SK-N-SH (cell line): ENCODE data around the gene OPCML. TPM values are rescaled to one million over a fixed set of nuclear protein-coding genes. Genes with fewer than 3 reads are reported as not detected.

Experiments
- CTCF ChIA-PET: fragments of 300-600, 350-600 bp; formaldehyde crosslinking; extraction: SDS; loops from one replicate; lab custom pipeline; 2021; lab: Yijun Ruan, JAX
- POLR2A ChIA-PET: fragments of 350-600 bp; sonication (Branson Sonifier 250); formaldehyde crosslinking; extraction: SDS; loops from one replicate; lab custom pipeline; 2020; ENCODE audit warnings: antibody characterized with exemption, inconsistent platforms; lab: Yijun Ruan, JAX
- DNase-seq: peaks from one replicate; pipeline ENCODE4 v3.0.0; 2012
- H2AFZ ChIP-seq: fragments of 200-600 bp; sonication (generic); 2 replicates; pipeline ENCODE4 v1.8.1; 2016; ENCODE audit warnings: antibody characterized with exemption, mild to moderate bottlenecking, low read depth
- H3F3A ChIP-seq: fragments of 200-600 bp; sonication (generic); replicated peaks from 2 replicates; pipeline ENCODE3; 2016; ENCODE audit warnings: antibody characterized with exemption, mild to moderate bottlenecking; ENCODE audit not compliant: insufficient read depth
- H3K27ac ChIP-seq, 2 experiments: fragments of 200-500 bp in 1 of 2; fragments of 200-600 bp in 1 of 2; sonication (Bioruptor generic) in 1 of 2; sonication (generic), shearing (Covaris generic) in 1 of 2; 2 replicates each; pipeline versions ENCODE4 v1.5.1 to v1.6.1; 2014 to 2016; ENCODE audit warnings: low read depth in 2 of 2, inconsistent platforms in 1 of 2, low read length in 1 of 2, mild to moderate bottlenecking in 1 of 2, mixed read lengths in 1 of 2
- H3K27me3 ChIP-seq: fragments of 200-600 bp; sonication (generic), shearing (Covaris generic); 2 replicates; pipeline ENCODE4 v1.6.1; 2016; ENCODE audit warnings: mixed run types; ENCODE audit not compliant: insufficient read depth
- H3K36me3 ChIP-seq, 2 experiments: fragments of 200-500 bp in 1 of 2; fragments of 200-600 bp in 1 of 2; sonication (Bioruptor generic) in 1 of 2; sonication (generic) in 1 of 2; replicated peaks in 1 of 2; 2 replicates each; pipeline versions ENCODE3 to v1.5.1; 2014 to 2016; ENCODE audit warnings: low read length in 1 of 2, mild to moderate bottlenecking in 1 of 2; ENCODE audit not compliant: insufficient read depth in 2 of 2, control insufficient read depth in 1 of 2
- H3K4me1 ChIP-seq, 2 experiments: fragments of 200-500 bp in 1 of 2; fragments of 200-600 bp in 1 of 2; sonication (Bioruptor generic) in 1 of 2; sonication (generic), shearing (Covaris generic) in 1 of 2; 2 replicates each; pipeline versions ENCODE4 v1.5.1 to v1.6.1; 2014 to 2016; ENCODE audit warnings: low read depth in 1 of 2, low read length in 1 of 2, mixed run types in 1 of 2; ENCODE audit not compliant: insufficient read depth in 2 of 2, control insufficient read depth in 1 of 2
- H3K4me2 ChIP-seq: fragments of 200-600 bp; sonication (generic), shearing (Covaris generic); 2 replicates; pipeline ENCODE4 v1.6.1; 2017; ENCODE audit warnings: mixed run types
- H3K4me3 ChIP-seq, 2 experiments: fragments of 200-500 bp in 1 of 2; fragments of 200-600 bp in 1 of 2; sonication (Bioruptor generic) in 1 of 2; sonication (generic), shearing (Covaris generic) in 1 of 2; 2 replicates each; pipeline versions ENCODE4 v1.5.1 to v1.8.1; 2014 to 2016; ENCODE audit warnings: low read depth in 2 of 2, inconsistent platforms in 1 of 2, low read length in 1 of 2, mild to moderate bottlenecking in 1 of 2, mixed read lengths in 1 of 2, moderate library complexity in 1 of 2
- H3K79me2 ChIP-seq: fragments of 200-600 bp; sonication (generic); 2 replicates; pipeline ENCODE4 v1.8.1; 2017; ENCODE audit warnings: mild to moderate bottlenecking; ENCODE audit not compliant: insufficient read depth
- H3K9ac ChIP-seq: fragments of 200-600 bp; sonication (generic); 2 replicates; pipeline ENCODE4 v1.6.1; 2017; ENCODE audit warnings: mixed run types
- H3K9me2 ChIP-seq: fragments of 200-600 bp; sonication (generic); 2 replicates; pipeline ENCODE4 v1.6.1; 2017; ENCODE audit warnings: mixed run types
- H3K9me3 ChIP-seq: fragments of 200-600 bp; sonication (generic); 2 replicates; pipeline ENCODE4 v1.6.1; 2017; ENCODE audit warnings: mixed run types, mild to moderate bottlenecking, moderate library complexity
- H4K20me1 ChIP-seq: fragments of 200-600 bp; sonication (generic); 2 replicates; pipeline ENCODE4 v1.6.1; 2017; ENCODE audit warnings: mild to moderate bottlenecking, mixed run types; ENCODE audit not compliant: insufficient read depth
- FOXM1 ChIP-seq: IDR thresholded peaks from 2 replicates; pipeline ENCODE4 v1.4.0; 2012; ENCODE audit warnings: low read depth, mild to moderate bottlenecking
- GATA2 ChIP-seq: sonication (generic); formaldehyde crosslinking; IDR thresholded peaks from 2 replicates; pipeline ENCODE4 v1.5.0; 2020; ENCODE audit warnings: mild to moderate bottlenecking, missing genetic modification reagents
- JUND ChIP-seq: IDR thresholded peaks from 2 replicates; pipeline ENCODE4 v1.4.0; 2012
- MXI1 ChIP-seq: IDR thresholded peaks from 2 replicates; pipeline ENCODE4 v1.6.1; 2012; ENCODE audit warnings: mild to moderate bottlenecking, low read depth, low read length, improper control_type of control experiment
- RFX5 ChIP-seq: IDR thresholded peaks from 2 replicates; pipeline ENCODE4 v1.6.1; 2012; ENCODE audit warnings: mild to moderate bottlenecking, improper control_type of control experiment, low read length
- TAF1 ChIP-seq: IDR thresholded peaks from 2 replicates; pipeline ENCODE4 v1.6.1; 2012; ENCODE audit warnings: low read depth, mild to moderate bottlenecking, low read length, moderate library complexity, borderline replicate concordance
- TEAD4 ChIP-seq: IDR thresholded peaks from 2 replicates; pipeline ENCODE4 v1.4.0; 2012; ENCODE audit warnings: mild to moderate bottlenecking, borderline replicate concordance; ENCODE audit not compliant: insufficient read depth
- YY1 ChIP-seq: IDR thresholded peaks from 2 replicates; pipeline ENCODE4 v1.4.0; 2012; ENCODE audit warnings: low read depth, mild to moderate bottlenecking
- WGBS: methylation state at CpG from one replicate; pipeline ENCODE4 v1.1.6; 2017; ENCODE audit warnings: low lambda C conversion rate; 5-methylcytosine and 5-hydroxymethylcytosine counted together
- polyA plus RNA-seq, 3 experiments: library from polyadenylated mRNA; depleted of rRNA; stranded (reverse); fragments of >200 nt; gene quantifications; 2 replicates each; pipeline ENCODE4 v1.2.3, GENCODE V29; 2012
- TF ChIP-seq, protein P1 (sequence below): IDR thresholded peaks from 2 replicates; pipeline ENCODE4 v1.4.0; 2012; ENCODE audit warnings: low read depth
- TF ChIP-seq, protein P2 (sequence below): IDR thresholded peaks from 2 replicates; pipeline ENCODE4; 2012

The OPCML gene
- polyA plus RNA-seq, 1 of the 3 experiments (the other 2 are of a cell fraction), result not detected

DNA sequence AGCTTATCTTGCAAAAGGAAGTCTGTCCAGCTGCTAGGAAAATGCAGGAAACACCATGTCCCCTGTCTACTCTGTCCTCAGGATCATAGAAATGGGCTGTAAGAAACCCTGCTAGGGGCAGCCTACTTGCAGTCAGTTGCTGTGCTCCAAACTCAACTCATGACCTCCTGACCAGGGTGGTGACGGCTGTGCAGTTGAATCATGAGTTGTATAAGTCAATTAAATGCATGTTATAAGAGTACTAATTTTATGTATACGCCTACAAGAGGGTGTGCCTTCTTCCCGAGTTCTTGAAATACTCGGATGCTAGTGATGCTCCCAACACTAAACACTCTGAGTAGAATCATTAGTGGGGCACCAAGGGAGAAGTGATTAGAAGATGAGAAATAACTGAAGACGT is 776.4 kb downstream of the OPCML start (continued):
- TF ChIP-seq MXI1, result no peak
- TF ChIP-seq JUND, result no peak
- TF ChIP-seq, protein P1, sequence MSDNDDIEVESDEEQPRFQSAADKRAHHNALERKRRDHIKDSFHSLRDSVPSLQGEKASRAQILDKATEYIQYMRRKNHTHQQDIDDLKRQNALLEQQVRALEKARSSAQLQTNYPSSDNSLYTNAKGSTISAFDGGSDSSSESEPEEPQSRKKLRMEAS, result no peak
- no peak for TF ChIP-seq FOXM1
- no peak for TF ChIP-seq TEAD4
- no peak for TF ChIP-seq GATA2 (CRISPR knock-in tag)

DNA sequence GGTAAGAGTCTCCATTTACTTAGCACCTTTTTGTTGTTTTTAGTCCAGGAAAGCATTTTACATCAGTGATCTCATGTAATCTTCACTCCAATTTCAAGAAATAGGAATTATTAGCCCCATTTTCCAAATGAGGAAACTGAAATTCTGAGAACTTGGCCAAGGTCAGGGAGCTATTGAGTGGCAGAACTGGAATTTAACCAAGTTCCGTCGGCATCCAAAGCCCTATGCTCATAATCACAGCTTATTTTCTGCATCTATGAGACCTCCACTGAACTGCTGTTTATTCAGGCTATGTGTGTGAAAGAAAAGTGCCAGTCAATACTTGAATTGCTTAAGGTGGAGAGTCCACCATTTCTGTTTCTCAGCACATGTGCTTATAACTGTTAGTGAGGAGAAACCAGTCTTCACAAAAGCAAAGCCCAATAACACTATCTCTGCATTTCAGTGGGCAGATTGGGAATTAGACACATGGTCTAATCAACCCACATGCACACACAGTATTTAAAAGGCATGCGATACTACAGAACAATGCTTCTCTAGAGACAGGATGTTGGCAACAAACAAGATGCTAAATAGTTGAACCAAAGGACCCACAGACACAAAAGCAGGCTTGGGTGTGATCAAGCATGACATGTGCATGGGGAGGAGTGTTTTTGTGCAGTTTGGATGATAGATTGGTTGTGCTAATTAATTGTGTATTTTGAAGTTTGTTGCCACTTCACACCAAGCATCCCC is 780.6 kb downstream of the OPCML start:
- no peaks in the 10 kb centered on the region for H3K27me3 ChIP-seq
- TF ChIP-seq, protein P2, sequence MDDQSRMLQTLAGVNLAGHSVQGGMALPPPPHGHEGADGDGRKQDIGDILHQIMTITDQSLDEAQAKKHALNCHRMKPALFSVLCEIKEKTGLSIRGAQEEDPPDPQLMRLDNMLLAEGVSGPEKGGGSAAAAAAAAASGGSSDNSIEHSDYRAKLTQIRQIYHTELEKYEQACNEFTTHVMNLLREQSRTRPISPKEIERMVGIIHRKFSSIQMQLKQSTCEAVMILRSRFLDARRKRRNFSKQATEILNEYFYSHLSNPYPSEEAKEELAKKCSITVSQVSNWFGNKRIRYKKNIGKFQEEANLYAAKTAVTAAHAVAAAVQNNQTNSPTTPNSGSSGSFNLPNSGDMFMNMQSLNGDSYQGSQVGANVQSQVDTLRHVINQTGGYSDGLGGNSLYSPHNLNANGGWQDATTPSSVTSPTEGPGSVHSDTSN, result no peak
- TF ChIP-seq YY1, result no peak
- no peak for TF ChIP-seq RFX5
- POLR2A ChIA-PET, result no interaction called here
- no peaks in the 10 kb centered on the region for H3K4me1 ChIP-seq
- H3K27ac ChIP-seq, result no peak overlapping the region
- 64% methylated on average over 3 of the region's 3 CpGs for WGBS
- no peaks in the 10 kb centered on the region for H3F3A ChIP-seq
- H3K9me3 ChIP-seq, result no peaks in the 10 kb centered on the region
- H3K4me3 ChIP-seq, result no peak overlapping the region
- no peak overlapping the region for H2AFZ ChIP-seq
- H4K20me1 ChIP-seq, result no peaks in the 10 kb centered on the region
- H3K36me3 ChIP-seq, result no peaks in the 10 kb centered on the region
- no peak for DNase-seq
- CTCF ChIA-PET, result no interaction called here
- H3K79me2 ChIP-seq, result no peaks in the 10 kb centered on the region
- H3K4me2 ChIP-seq, result no peak overlapping the region
- H3K9me2 ChIP-seq, result no peaks in the 10 kb centered on the region
- no peak overlapping the region for H3K9ac ChIP-seq

DNA sequence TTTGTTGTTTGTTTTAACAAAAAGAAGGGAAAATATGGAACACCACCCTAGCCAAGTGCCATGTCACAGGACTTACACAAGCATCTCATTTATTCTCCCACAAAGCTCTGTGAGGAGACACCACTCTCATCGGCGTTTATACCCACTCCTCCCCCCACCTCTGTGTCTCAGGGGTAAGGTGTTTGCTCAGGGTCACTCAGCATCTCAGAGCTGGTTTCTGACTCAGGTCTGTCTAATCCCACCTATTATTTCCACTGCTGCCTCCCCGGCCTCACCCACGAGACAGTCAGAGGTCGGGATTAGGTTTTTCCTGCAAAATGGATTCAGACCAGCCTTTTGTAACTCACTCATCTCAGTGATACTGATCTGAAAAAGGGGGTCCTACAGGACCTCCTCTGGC is 786.0 kb downstream of the OPCML start:
- no peaks in the 10 kb centered on the region for H3K79me2 ChIP-seq
- no peaks in the 10 kb centered on the region for H3K9me3 ChIP-seq
- no peak for TF ChIP-seq TAF1
- TF ChIP-seq, all 33 proteins: peak for 0
- ChIA-PET POLR2A (no interaction called here), CTCF (no interaction called here)
- no peaks in the 10 kb centered on the region for H3K4me1 ChIP-seq
- H3K4me2 ChIP-seq, result no peak overlapping the region
- no peak overlapping the region for H3K27ac ChIP-seq
- no peak for DNase-seq
- H3K9me2 ChIP-seq, result no peaks in the 10 kb centered on the region
- no peak overlapping the region for H3K4me3 ChIP-seq
- H4K20me1 ChIP-seq, result no peaks in the 10 kb centered on the region
- no peaks in the 10 kb centered on the region for H3K27me3 ChIP-seq
- H2AFZ ChIP-seq, result no peak overlapping the region
- no peak overlapping the region for H3K9ac ChIP-seq
- H3K36me3 ChIP-seq, result no peaks in the 10 kb centered on the region
- H3F3A ChIP-seq, result no peaks in the 10 kb centered on the region
- 52% methylated on average over 5 of the region's 5 CpGs for WGBS
